DOHH2 (cell line): ENCODE measurements around the gene HACD2.
"Not testable (repeated sequence)": the region's sequence is repeated elsewhere in the genome, so short reads cannot be mapped to it uniquely, and the experiment has no call there.

Source experiments
- H3F3A ChIP-seq: fragments of 200-600 bp; sonication (generic), shearing (Covaris generic); 2 replicates; pipeline ENCODE4 v1.6.0; 2016; ENCODE audit warnings: antibody characterized with exemption, mild to moderate bottlenecking; ENCODE audit not compliant: control insufficient read depth, insufficient read depth
- H3K27ac ChIP-seq: fragments of 200-600 bp; sonication (generic); 2 replicates; pipeline ENCODE4 v1.5.1; 2014; ENCODE audit warnings: low read depth, mild to moderate bottlenecking, low read length, moderate library complexity
- H3K27me3 ChIP-seq: fragments of 200-600 bp; sonication (generic); 2 replicates; pipeline ENCODE4 v1.6.1; 2014; ENCODE audit warnings: mild to moderate bottlenecking, low read length, mixed read lengths; ENCODE audit not compliant: control insufficient read depth
- H3K36me3 ChIP-seq: fragments of 200-600 bp; sonication (generic); 2 replicates; pipeline ENCODE4 v1.6.1; 2014; ENCODE audit warnings: mild to moderate bottlenecking, low read length, moderate library complexity, mixed read lengths; ENCODE audit not compliant: control insufficient read depth
- H3K4me1 ChIP-seq: fragments of 200-600 bp; sonication (generic); 2 replicates; pipeline ENCODE4 v1.6.1; 2014; ENCODE audit warnings: mild to moderate bottlenecking, low read length, mixed read lengths; ENCODE audit not compliant: control insufficient read depth
- H3K4me2 ChIP-seq: fragments of 200-600 bp; sonication (generic); 2 replicates; pipeline ENCODE4 v1.6.0; 2014; ENCODE audit warnings: mild to moderate bottlenecking, low read length, moderate library complexity
- H3K4me3 ChIP-seq: fragments of 200-600 bp; sonication (generic); 2 replicates; pipeline ENCODE4 v1.5.1; 2014; ENCODE audit warnings: mild to moderate bottlenecking, low read length, mixed read lengths
- H3K79me2 ChIP-seq: fragments of 200-600 bp; sonication (generic); 2 replicates; pipeline ENCODE4 v1.6.1; 2014; ENCODE audit warnings: mild to moderate bottlenecking, low read length, mixed read lengths; ENCODE audit not compliant: control insufficient read depth
- H3K9me2 ChIP-seq: fragments of 200-600 bp; sonication (generic); replicated peaks from 2 replicates; pipeline ENCODE4 v1.6.1; 2014; ENCODE audit warnings: mild to moderate bottlenecking, low read length, mixed read lengths; ENCODE audit not compliant: control insufficient read depth
- H3K9me3 ChIP-seq: fragments of 200-600 bp; sonication (generic); 2 replicates; pipeline ENCODE4 v1.6.1; 2014; ENCODE audit warnings: antibody characterized with exemption, low read length, mixed read lengths; ENCODE audit not compliant: control insufficient read depth, insufficient read depth
- H4K20me1 ChIP-seq: fragments of 200-600 bp; sonication (generic); 2 replicates; pipeline ENCODE4 v1.6.0; 2014; ENCODE audit warnings: low read depth, mild to moderate bottlenecking, antibody characterized with exemption, low read length, moderate library complexity; ENCODE audit not compliant: control insufficient read depth, insufficient read depth
- EZH2phosphoT487 ChIP-seq: fragments of 200-600 bp; sonication (generic); IDR thresholded peaks from 2 replicates; pipeline ENCODE4 v1.6.1; 2017; ENCODE audit warnings: borderline replicate concordance, mild to moderate bottlenecking, antibody characterized with exemption, low read length, moderate library complexity, mixed read lengths
- TF ChIP-seq, protein P1 (sequence below): fragments of 200-600 bp; sonication (generic); IDR thresholded peaks from one replicate; pipeline ENCODE4 v1.5.1; 2014; ENCODE audit warnings: antibody characterized with exemption, mild to moderate bottlenecking, low read depth, low read length; ENCODE audit not compliant: poor library complexity, severe bottlenecking

Gene HACD2

DNA sequence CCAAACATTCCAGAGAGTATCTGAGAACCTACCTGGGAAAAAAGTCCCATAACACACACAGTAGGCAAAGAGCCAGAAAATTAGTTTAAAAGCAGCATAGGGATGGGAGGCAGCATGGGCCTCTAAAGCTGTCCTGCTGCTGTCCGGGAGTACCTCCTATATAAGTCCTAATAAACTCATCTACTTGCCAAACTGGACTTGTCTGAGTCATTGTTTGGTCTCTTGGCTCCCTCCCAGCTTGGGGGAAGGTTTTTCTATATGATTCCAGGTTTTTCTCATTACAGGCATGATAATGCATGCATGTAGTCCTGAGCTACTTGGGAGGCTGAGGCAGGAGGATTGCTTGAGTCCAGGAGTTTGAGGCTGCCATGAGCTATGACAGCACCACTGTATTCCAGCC is 17.5 kb upstream of the HACD2 start:
- Histone ChIP-seq H3K36me3 (peaks cover 3% of the 10 kb centered on the region; the same call in 1 of the 2 replicates), H3K4me1 (peaks cover 5% of the 10 kb centered on the region; the same call in 1 of the 2 replicates), H3K4me2 (no peak overlapping the region), H3K4me3 (no peak overlapping the region), H4K20me1 (no peaks in the 10 kb centered on the region), H3K9me3 (no peaks in the 10 kb centered on the region), H3K27me3 (no peaks in the 10 kb centered on the region), H3K79me2 (peaks cover 6% of the 10 kb centered on the region; the same call in 1 of the 2 replicates), H3F3A (no peaks in the 10 kb centered on the region), H3K9me2 (no peaks in the 10 kb centered on the region), H3K27ac (no peak overlapping the region)
- TF ChIP-seq EZH2phosphoT487: no peak
- TF ChIP-seq, protein P1, sequence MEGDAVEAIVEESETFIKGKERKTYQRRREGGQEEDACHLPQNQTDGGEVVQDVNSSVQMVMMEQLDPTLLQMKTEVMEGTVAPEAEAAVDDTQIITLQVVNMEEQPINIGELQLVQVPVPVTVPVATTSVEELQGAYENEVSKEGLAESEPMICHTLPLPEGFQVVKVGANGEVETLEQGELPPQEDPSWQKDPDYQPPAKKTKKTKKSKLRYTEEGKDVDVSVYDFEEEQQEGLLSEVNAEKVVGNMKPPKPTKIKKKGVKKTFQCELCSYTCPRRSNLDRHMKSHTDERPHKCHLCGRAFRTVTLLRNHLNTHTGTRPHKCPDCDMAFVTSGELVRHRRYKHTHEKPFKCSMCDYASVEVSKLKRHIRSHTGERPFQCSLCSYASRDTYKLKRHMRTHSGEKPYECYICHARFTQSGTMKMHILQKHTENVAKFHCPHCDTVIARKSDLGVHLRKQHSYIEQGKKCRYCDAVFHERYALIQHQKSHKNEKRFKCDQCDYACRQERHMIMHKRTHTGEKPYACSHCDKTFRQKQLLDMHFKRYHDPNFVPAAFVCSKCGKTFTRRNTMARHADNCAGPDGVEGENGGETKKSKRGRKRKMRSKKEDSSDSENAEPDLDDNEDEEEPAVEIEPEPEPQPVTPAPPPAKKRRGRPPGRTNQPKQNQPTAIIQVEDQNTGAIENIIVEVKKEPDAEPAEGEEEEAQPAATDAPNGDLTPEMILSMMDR: no peak

DNA sequence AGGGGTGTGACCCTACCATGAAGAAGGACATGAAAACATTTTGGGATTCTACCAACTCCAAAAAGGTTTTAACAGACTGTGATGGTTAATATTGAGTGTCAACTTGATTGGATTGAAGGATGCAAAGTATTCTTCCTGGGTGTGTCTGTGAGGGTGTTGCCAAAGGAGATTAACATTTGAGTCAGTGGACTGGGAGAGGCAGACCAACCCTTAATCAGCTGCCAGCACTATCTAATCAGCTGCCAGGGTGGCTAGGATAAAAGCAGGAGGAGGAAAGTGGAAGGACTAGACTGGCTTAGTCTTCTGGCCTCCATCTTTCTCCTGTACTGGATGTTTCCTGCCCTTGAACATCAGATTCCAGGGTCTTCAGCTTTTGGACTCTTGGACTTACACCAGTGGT is 16.0 kb upstream of the HACD2 start:
- not testable (repeated sequence) for H3K4me2 ChIP-seq, H3K27me3 ChIP-seq, H3K9me3 ChIP-seq

DNA sequence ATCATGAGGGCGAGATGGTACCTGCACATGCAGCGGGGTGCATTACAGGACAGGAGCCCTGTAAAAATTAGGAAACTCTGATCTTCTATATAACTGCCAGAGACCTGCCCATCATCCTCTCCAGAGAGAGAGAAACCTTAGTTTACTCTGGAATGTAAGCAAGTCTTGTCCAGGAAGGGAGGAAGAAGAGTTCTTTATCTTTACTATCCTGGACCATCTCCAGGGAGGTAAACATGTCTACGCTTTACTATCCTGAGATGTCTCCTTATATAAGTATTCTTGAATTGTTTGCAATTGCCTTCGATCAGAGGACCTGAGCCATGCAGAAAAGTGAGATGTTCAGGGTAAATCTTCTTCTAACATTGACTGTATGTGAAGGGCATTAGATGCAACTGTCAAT is 12.7 kb upstream of the HACD2 start:
- H3K4me3 ChIP-seq: no peak overlapping the region
- H3K9me3 ChIP-seq: no peaks in the 10 kb centered on the region
- peaks cover 5% of the 10 kb centered on the region; the same call in 1 of the 2 replicates for H3K4me1 ChIP-seq
- H3K27me3 ChIP-seq: no peaks in the 10 kb centered on the region
- TF ChIP-seq, protein P1: no peak
- no peak for TF ChIP-seq EZH2phosphoT487
- no peaks in the 10 kb centered on the region; the same call in 1 of the 2 replicates for H3K36me3 ChIP-seq
- H3K27ac ChIP-seq: no peak overlapping the region
- H3K4me2 ChIP-seq: no peak overlapping the region
- no peaks in the 10 kb centered on the region for H3K9me2 ChIP-seq
- no peaks in the 10 kb centered on the region for H4K20me1 ChIP-seq
- peaks cover 3% of the 10 kb centered on the region; the same call in 1 of the 2 replicates for H3K79me2 ChIP-seq
- no peaks in the 10 kb centered on the region for H3F3A ChIP-seq

More for the DNA sequence above, 16.0 kb upstream of the HACD2 start:
- H3K4me3 ChIP-seq, H4K20me1 ChIP-seq, H3K9me2 ChIP-seq, H3F3A ChIP-seq, H3K36me3 ChIP-seq, H3K79me2 ChIP-seq, H3K27ac ChIP-seq, H3K4me1 ChIP-seq: not testable (repeated sequence)

DNA sequence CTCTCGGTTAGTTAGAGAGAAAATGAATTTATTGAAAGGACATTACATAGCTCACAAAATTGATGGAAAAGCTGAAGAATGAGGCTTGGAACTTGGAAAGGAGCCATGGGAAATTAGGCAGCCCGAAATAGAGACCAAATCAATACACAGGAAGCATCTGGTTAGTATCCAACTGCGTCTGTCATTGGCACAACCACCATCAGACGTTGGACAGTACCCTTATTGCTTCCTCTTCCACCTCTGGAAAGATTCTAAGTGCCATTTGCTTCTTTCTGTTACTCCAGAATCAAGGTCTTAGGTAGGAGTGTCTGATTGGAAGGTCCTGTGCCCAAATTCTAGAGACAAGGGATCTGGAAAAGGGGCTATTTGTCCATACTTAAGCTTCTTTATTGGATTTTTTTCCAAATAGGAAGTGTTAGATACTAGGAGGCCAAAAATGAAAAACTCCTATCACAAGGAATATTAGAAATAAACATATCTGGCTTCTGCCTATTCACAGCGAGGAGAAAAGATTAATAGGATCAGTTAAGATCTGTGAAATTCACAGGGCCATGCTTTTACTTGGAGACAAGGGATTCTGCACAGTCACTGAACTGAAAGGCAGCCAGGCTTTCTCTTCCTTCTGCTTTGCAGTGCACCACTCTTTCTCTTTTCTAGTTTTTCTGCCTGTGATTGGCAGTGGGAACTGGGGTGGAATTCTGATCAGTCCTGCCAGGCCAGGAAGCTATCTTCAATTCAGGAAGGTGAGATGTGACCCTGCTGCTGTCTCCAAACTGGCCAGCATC is 10.7 kb upstream of the HACD2 start:
- Histone ChIP-seq H3K36me3 (peaks cover 16% of the 10 kb centered on the region), H3K79me2 (peaks cover 7% of the 10 kb centered on the region), H4K20me1 (no peaks in the 10 kb centered on the region), H3K4me3 (no peak overlapping the region), H3K27ac (no peak overlapping the region), H3K9me3 (peaks cover 13% of the 10 kb centered on the region), H3F3A (no peaks in the 10 kb centered on the region), H3K4me1 (peaks cover 5% of the 10 kb centered on the region; the same call in 1 of the 2 replicates), H3K27me3 (no peaks in the 10 kb centered on the region), H3K4me2 (no peak overlapping the region), H3K9me2 (no peaks in the 10 kb centered on the region)
- TF ChIP-seq, protein P1: no peak
- TF ChIP-seq EZH2phosphoT487: no peak
